Caco-2 (cell line): Measurements from ENCODE around the gene COX10. TPM values are rescaled to one million over a fixed set of nuclear protein-coding genes. Genes with fewer than 3 reads are reported as not detected.

ENCODE experiments used
- BruUV-seq: library from RNA; stranded (reverse); fragments of 400-500 nt; replicated peaks from 2 replicates; lab custom pipeline; 2021; lab: Mats Ljungman, UMichigan
- CTCF ChIA-PET: fragments of 300-600 bp; sonication (Branson Sonifier 250); formaldehyde crosslinking; loops from one replicate; lab custom pipeline; 2022; ENCODE audit warnings: antibody characterized with exemption; lab: Charles Lee
- POLR2A ChIA-PET: fragments of 300-600 bp; sonication (Branson Sonifier 250); formaldehyde crosslinking; loops from one replicate; lab custom pipeline; 2022; ENCODE audit warnings: antibody characterized with exemption; lab: Charles Lee
- DNase-seq, 2 experiments: peaks; one replicate each; pipeline versions ENCODE4 v3.0.0 to v3.0.0-alpha.2; 2020 to 2022
- H3K27me3 ChIP-seq: replicated peaks from 2 replicates; pipeline ENCODE4 v1.6.0; 2011; ENCODE audit warnings: low read length; ENCODE audit not compliant: control insufficient read depth, insufficient read depth
- H3K36me3 ChIP-seq: 2 replicates; pipeline ENCODE4 v1.5.1; 2011; ENCODE audit warnings: low read length; ENCODE audit not compliant: control insufficient read depth, insufficient read depth
- H3K4me1 ChIP-seq: fragments of 250-450 bp; sonication (Bioruptor Pico); 2 replicates; pipeline ENCODE4 v1.5.1; 2020; ENCODE audit warnings: mild to moderate bottlenecking
- H3K4me3 ChIP-seq: 2 replicates; pipeline ENCODE4 v1.5.1; 2011; ENCODE audit warnings: low read depth, mild to moderate bottlenecking, control low read depth, low read length
- H3K9me3 ChIP-seq: fragments of 250-450 bp; sonication (Bioruptor Pico); 2 replicates; pipeline ENCODE4 v1.5.1; 2020; ENCODE audit warnings: mild to moderate bottlenecking, moderate library complexity
- H3K27ac Mint-ChIP-seq: one replicate; pipeline ENCODE4 v1.8.0; 2022; ENCODE audit warnings: mixed read lengths; ENCODE audit not compliant: unreplicated experiment
- H3K27me3 Mint-ChIP-seq: one replicate; pipeline ENCODE4 v1.8.0; 2022; ENCODE audit warnings: mixed read lengths; ENCODE audit not compliant: insufficient read depth, unreplicated experiment
- H3K36me3 Mint-ChIP-seq: one replicate; pipeline ENCODE4 v1.8.0; 2022; ENCODE audit warnings: mild to moderate bottlenecking, mixed read lengths; ENCODE audit not compliant: insufficient read depth, unreplicated experiment
- H3K4me1 Mint-ChIP-seq: one replicate; pipeline ENCODE4 v1.8.0; 2022; ENCODE audit warnings: low read depth, mixed read lengths; ENCODE audit not compliant: unreplicated experiment
- H3K4me3 Mint-ChIP-seq: one replicate; pipeline ENCODE4 v1.8.0; 2022; ENCODE audit warnings: mild to moderate bottlenecking, moderate library complexity, mixed read lengths; ENCODE audit not compliant: unreplicated experiment
- H3K9me3 Mint-ChIP-seq: one replicate; pipeline ENCODE4 v1.8.0; 2022; ENCODE audit warnings: mixed read lengths; ENCODE audit not compliant: unreplicated experiment
- intact Hi-C: fragments of 100-400 bp; cut with micrococcal nuclease; formaldehyde crosslinking; loops from one replicate; pipeline ENCODE4 v1.10.0; 2022; ENCODE audit not compliant: unreplicated experiment
- total RNA-seq: library from RNA; stranded (reverse); gene quantifications from 2 replicates; pipeline ENCODE4 v1.2.3, GENCODE V29; 2022
- TF ChIP-seq, protein P1 (sequence below), 2 experiments: fragments of 200-600 bp in 1 of 2; IDR thresholded peaks; 1 replicate in 1 of 2; 2 replicates in 1 of 2; pipeline versions ENCODE4 v1.5.1 to v1.8.0; 2011 to 2022; ENCODE audit warnings: antibody characterized with exemption in 1 of 2, control low read depth in 1 of 2, inconsistent platforms in 1 of 2, low read depth in 1 of 2, low read length in 1 of 2, mild to moderate bottlenecking in 1 of 2, moderate library complexity in 1 of 2; ENCODE audit not compliant: insufficient read depth in 1 of 2, severe bottlenecking in 1 of 2, unreplicated experiment in 1 of 2

The COX10 gene
- total RNA-seq, 1 experiment from 2014 or later: 13.5 TPM

DNA sequence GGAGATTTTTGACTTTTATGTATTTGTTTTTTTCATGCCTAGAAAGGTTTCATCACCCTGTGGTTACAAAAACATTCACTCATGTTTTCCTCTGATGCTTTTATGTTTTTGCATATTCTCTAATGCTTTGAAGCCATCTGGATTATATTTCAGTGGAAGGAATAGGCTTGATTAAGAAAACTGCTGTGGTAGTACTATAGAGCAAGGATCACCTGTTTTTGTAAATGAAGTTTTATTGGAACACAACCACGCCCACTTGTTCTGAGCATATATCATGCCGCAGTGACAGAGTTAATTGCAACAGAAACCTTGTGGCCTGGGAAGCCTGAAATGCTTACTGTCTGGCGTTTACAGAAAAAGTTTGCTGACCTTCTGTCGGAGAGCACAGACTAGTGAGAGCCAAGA, 11.5 kb downstream of the COX10 start:
- Histone ChIP-seq H3K9me3 (no peaks in the 10 kb centered on the region), H3K4me3 (no peak overlapping the region), H3K36me3 (no peaks in the 10 kb centered on the region), H3K4me1 (no peaks in the 10 kb centered on the region), H3K27me3 (no peaks in the 10 kb centered on the region)
- intact Hi-C loops: no loop called here
- BruUV-seq: no TSS peak
- CTCF ChIA-PET: no interaction called here
- TF ChIP-seq, protein P1, sequence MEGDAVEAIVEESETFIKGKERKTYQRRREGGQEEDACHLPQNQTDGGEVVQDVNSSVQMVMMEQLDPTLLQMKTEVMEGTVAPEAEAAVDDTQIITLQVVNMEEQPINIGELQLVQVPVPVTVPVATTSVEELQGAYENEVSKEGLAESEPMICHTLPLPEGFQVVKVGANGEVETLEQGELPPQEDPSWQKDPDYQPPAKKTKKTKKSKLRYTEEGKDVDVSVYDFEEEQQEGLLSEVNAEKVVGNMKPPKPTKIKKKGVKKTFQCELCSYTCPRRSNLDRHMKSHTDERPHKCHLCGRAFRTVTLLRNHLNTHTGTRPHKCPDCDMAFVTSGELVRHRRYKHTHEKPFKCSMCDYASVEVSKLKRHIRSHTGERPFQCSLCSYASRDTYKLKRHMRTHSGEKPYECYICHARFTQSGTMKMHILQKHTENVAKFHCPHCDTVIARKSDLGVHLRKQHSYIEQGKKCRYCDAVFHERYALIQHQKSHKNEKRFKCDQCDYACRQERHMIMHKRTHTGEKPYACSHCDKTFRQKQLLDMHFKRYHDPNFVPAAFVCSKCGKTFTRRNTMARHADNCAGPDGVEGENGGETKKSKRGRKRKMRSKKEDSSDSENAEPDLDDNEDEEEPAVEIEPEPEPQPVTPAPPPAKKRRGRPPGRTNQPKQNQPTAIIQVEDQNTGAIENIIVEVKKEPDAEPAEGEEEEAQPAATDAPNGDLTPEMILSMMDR (IDR thresholded peaks at IDR 0.05; ENCODE audit: insufficient read depth in 1 of 2, low read depth in 1 of 2, low read length in 1 of 2, severe bottlenecking in 1 of 2, unreplicated experiment in 1 of 2): no peak
- Mint-ChIP-seq H3K27me3 (no peaks in the 10 kb centered on the region), H3K9me3 (no peaks in the 10 kb centered on the region), H3K36me3 (peaks cover 11% of the 10 kb centered on the region), H3K27ac (no peak overlapping the region), H3K4me3 (no peak overlapping the region), H3K4me1 (no peaks in the 10 kb centered on the region)
- DNase-seq: no peak
- POLR2A ChIA-PET: no interaction called here

DNA sequence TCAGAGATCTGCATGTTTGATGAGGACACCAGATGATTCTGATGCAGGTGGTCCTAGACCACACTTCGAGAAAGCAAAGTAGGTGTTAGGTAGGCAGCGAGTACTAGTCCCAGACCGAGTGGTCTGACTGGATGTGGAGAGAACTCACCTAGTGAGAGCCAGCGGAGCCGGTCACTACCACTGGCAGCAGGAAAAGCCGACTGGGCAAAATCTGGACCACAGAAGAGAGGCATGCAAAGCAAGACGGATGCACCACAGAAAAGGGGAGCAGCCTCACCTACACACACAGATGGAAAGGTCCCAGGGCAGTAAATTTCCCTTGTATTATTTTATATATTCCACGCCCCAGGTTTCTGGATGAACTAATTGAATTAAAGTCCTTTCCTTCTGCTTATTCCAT, 13.5 kb downstream of the COX10 start:
- Histone ChIP-seq H3K36me3 (no peaks in the 10 kb centered on the region), H3K27me3 (no peaks in the 10 kb centered on the region), H3K4me1 (no peaks in the 10 kb centered on the region), H3K4me3 (no peak overlapping the region), H3K9me3 (no peaks in the 10 kb centered on the region)
- BruUV-seq: no TSS peak
- H3K4me1 Mint-ChIP-seq: no peaks in the 10 kb centered on the region
- TF ChIP-seq, protein P1 (IDR thresholded peaks at IDR 0.05; ENCODE audit: insufficient read depth in 1 of 2, low read depth in 1 of 2, low read length in 1 of 2, severe bottlenecking in 1 of 2, unreplicated experiment in 1 of 2): no peak
- H3K36me3 Mint-ChIP-seq: peaks cover 11% of the 10 kb centered on the region
- no peak for DNase-seq
- H3K4me3 Mint-ChIP-seq: no peak overlapping the region
- CTCF ChIA-PET: no interaction called here
- POLR2A ChIA-PET: no interaction called here
- intact Hi-C loops: no loop called here
- H3K27ac Mint-ChIP-seq: no peak overlapping the region
- no peaks in the 10 kb centered on the region for H3K9me3 Mint-ChIP-seq
- no peaks in the 10 kb centered on the region for H3K27me3 Mint-ChIP-seq

DNA sequence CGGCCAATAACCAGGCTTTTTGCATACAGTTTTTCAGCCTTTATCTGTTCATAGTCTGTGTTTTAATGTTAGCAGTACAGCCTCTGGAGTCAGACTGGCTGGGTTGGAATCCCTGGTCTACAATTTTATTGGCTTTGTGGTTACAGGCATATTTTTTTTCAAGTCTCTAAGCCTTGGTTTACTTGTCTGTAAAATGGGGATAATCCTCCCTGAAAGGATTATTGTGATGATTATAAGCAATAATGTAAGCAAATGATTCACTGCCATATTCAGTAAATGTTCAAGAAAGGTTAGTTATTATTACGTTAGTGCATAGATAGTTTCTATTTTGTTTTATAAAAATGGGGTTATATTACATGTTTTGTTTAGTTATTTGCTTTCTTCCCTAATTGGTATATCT, 15.7 kb downstream of the COX10 start:
- CTCF ChIA-PET: no interaction called here
- no TSS peak for BruUV-seq
- no peak overlapping the region for H3K27ac Mint-ChIP-seq

More for the DNA sequence above, 15.7 kb downstream of the COX10 start:
- Mint-ChIP-seq H3K4me3 (no peak overlapping the region), H3K27me3 (no peaks in the 10 kb centered on the region), H3K9me3 (no peaks in the 10 kb centered on the region), H3K4me1 (no peaks in the 10 kb centered on the region), H3K36me3 (peaks cover 5% of the 10 kb centered on the region)
- H3K4me3 ChIP-seq: no peak overlapping the region
- intact Hi-C loops: no loop called here
- no peaks in the 10 kb centered on the region for H3K4me1 ChIP-seq
- H3K9me3 ChIP-seq: no peaks in the 10 kb centered on the region
- DNase-seq: no peak
- POLR2A ChIA-PET: no interaction called here
- H3K36me3 ChIP-seq: no peaks in the 10 kb centered on the region
- TF ChIP-seq, protein P1 (IDR thresholded peaks at IDR 0.05; ENCODE audit: insufficient read depth in 1 of 2, low read depth in 1 of 2, low read length in 1 of 2, severe bottlenecking in 1 of 2, unreplicated experiment in 1 of 2): no peak
- H3K27me3 ChIP-seq: no peaks in the 10 kb centered on the region
